ENCODE measurements around the gene AURKAIP1.

The AURKAIP1 gene

DNA sequence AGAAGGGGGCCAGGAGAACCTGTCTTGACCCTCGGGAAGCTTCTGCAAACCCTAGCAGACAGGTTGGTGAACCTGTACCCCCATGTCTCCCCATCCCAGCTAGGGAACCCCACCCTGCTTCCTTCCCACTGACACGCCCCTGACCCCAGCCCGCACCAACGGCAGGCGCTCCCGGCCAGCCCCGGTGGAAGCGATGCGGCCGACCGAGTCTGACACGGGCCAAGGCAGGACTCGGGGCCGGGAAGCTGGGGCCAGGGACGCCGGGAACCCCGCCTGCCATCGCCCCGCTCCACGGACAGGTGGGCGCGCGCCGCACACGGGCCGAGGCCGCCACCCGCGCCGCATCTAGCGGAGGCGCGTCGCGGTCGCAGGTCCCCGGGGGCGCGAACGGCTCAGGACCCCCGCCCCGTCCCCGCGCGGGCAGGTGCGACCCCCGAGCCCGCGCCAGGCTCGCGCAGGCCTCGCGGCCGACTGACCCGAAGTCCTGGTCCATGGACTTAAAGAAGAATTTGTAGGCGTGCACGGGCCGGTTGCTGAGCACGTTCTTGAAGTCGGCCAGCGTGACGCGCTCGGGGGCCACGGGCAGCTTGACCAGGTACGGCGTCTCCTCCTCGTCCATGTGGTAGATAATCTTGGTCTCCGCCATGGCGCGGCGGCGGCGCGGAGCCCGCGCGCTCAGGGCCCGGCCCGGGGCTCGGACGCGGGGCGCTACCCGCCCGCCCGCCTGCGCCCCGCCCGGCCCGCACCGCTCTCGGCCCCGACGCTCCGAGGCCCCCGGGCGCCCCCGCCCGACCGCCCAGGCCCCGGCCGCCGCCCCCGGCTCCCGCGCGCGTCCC is 26.4 kb downstream of the AURKAIP1 start:
- no peak for DNase-seq (ENCODE audit: low read depth in 1 of 2, low spot score in 1 of 2)

- DNase-seq (ENCODE audit: low read depth in 1 of 2, low spot score in 1 of 2), result no peak
These were observed 27.2 kb downstream of the AURKAIP1 start for GRCh38 chr1:1347663-1348419.

DNA sequence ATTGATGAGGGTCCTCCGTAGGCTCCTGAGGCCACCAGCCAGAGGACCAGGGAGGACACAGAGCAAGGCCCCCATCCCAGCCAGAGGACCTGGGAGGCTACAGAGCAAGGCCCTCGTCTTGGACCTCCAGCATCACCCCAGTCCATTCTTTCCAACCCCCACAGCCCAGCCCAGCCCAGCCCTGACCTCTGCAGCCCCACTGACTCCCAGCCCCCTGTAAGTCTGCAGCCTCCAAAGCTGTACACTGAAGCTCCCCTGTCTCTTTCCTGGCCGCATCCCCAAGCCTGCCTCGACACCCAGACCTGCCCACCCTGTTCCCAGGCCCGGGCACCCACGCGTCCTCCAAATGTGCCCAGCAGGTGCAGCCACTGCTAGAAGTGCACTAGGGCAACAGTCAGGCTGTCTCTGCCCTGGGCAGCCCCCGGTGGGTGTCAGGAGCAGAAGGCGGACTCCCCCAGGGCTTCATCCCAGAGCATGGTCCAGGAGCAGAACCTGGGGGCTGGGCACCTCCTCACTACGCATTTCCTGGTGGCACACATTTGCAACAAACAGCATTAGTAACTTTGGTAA is 27.9 kb downstream of the AURKAIP1 start:
- DNase-seq (ENCODE audit: low read depth in 1 of 2, low spot score in 1 of 2), result no peak

DNA sequence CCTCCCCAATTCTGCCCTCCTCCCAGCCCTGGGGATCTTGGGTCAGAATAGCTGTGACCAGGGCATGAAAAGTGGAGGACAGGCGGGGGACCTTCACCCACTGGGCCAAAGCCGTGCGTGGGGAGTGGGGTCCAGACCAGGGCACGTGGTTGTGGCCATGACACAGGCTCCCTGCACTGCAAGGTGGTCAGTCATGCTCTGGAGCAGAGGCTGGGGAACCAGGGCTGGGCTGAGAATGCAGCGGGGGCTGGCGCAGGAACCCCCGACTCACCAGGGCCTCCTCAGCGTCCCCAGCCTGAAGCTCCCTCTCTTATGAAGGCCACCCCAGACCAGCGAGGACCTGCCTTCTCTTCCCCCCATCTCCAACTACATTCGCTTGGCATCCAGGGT is 28.5 kb downstream of the AURKAIP1 start:
- DNase-seq (ENCODE audit: low read depth in 1 of 2, low spot score in 1 of 2), result no peak

DNA sequence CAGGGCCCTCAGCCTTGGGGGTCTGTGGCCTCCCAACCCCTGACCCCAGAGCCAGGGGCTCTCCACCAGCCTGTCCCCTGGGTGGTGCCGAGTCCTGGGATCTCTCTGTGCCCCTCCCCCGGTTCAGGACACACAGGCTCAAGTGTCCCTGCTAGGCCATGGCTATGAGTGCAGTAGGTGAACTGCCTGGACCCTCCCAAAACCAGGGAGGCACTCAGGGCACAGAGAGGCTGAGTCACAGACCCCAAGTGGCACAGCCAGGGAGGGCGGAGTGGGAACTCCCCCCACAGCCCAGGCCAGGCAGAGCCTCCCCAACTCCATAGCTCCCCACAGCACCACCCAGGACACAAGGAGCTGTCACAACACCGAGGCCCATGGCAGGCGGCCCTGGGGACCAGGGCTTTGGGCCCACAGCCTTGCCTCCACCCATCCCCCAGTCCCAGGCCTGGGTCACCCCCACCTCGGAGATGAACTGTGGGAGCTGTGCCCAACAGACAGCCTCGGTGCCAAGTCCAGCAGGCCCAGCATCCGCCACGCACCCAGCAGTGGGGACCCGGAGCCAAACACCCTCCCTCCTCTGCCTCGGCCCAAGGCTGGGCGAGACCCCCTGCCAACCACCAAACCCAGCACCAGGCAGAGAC is 29.0 kb downstream of the AURKAIP1 start:
- DNase-seq (ENCODE audit: low read depth in 1 of 2, low spot score in 1 of 2), result no peak

GRCh38 chr1:1345384-1345783 is 29.6 kb downstream of the AURKAIP1 start:
- DNase-seq (ENCODE audit: low read depth in 1 of 2, low spot score in 1 of 2), result no peak

DNA sequence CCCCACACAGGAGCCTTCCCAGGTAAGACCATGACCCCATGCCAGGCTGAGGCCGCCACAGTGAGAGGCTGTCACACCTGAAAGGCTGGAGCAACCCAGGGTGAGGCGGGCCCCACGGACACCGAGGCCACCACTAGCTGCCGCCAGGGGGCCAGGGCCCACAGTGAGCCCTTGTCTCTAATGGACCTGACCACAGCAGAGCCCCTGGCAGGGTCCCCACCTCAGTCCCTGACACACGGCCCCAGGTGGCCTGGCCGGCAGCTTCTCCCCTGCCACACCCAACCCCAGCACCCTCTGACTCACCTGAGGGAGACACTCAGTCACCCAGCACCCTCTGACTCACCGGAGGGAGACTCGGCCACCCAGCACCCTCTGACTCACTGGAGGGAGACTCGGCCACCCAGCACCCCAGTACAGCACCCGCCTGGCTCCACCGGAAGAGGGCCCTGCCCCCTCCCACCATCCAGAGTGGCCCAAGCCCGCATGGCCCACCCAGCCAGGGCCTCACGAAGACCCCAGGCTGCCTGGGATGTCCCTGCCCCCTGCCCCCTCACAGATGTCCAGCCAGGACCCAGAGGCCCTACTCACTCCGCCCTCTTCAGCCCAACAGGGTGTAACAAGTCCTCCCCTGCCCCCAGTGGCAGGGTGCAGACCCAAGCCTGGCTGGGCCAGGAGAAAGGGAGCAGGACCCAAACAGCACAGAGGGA is 30.2 kb downstream of the AURKAIP1 start:
- DNase-seq (ENCODE audit: low read depth in 1 of 2, low spot score in 1 of 2), result peak in 1 of 2 donors; percentile 33

DNA sequence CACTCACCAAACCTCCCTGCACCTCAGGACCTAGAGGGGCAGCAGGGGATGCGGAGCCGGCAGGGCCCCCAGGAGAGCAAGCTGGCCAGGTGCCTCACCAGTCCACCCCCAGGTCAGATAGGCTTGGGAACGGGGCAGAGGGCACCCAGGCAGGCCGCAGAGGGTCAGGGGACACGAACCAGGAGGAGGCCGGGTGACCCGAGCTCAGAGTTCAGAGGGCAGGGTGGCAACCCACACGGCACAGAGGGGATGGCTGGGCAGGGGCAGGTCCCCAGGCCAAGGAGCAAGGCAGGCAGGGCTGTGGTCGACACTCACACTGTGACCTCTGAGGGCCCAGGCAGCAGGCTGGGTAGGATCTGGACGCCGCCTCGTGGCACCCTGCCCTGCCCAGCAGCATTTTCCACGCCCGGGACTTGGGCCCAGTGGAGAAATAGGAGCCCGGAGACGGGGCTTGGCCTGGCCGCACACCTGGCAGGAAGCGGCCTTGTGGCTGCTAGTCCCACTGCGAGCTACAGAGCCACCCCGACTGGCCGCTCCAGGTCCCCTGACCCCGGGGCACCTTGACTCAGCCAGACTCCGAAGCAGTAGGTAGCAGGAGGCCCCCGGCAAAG is 31.1 kb downstream of the AURKAIP1 start:
- no peak for DNase-seq (ENCODE audit: low read depth in 1 of 2, low spot score in 1 of 2)

DNA sequence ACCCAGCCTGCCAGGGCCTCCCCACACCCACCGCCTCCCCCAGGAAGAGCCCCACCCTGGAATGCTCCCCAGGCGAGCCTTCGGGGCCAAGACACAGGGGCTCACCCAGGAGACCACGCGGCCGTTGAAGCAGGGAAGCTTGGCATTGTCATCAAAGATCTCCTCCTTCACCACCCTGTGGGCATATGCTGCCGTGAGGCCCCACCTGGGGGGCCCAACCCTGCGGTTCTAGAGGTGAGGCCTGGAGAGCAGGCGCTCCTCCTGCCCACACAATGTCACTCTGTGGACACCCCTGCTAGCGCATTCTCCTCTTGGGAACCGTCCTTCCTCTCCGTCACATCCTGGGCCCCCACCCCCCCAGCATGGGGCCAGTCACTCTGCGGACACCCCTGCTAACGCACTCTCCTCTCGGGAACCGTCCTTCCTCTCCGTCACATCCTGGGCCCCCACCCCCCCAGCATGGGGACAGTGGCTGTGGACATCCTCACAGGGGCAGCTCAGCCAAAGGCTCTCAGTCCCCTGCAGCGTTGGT is 32.4 kb downstream of the AURKAIP1 start:
- DNase-seq (ENCODE audit: low read depth in 1 of 2, low spot score in 1 of 2), result no peak

GRCh38 chr1:1342061-1342562 is 32.9 kb downstream of the AURKAIP1 start:
- DNase-seq (ENCODE audit: low read depth in 1 of 2, low spot score in 1 of 2), result no peak

GRCh38 chr1:1341549-1342021 is 33.4 kb downstream of the AURKAIP1 start:
- DNase-seq (ENCODE audit: low read depth in 1 of 2, low spot score in 1 of 2), result no peak

DNA sequence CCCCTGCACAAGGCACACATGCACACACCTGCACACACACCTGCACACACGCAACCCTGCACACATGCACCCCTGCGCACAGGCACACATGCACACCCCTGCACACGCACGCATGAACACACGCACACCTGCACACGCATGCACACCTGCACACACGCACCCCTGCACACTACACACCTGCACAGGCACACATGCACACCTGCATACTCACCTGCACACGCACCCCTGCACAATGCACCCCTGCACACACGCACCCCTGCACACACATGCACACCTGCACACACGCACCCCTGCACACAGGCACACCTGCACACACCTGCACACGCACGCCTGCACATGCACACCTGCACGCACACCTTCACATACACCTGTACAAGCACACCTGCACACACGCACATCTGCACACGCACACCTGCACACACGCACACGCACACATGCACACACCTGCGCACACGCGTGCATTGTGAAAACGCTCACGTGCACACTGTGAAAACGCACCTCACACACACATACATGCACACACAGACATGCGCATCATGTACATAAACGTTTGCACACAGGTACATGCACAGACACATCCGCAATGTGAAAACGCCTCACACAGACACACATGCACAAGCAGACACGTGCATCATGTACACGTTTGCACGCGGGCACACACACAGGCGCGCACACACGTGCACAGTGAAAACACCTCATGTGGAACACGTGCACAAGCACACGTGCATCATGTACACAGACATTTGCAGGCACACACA is 34.0 kb downstream of the AURKAIP1 start:
- DNase-seq (ENCODE audit: low read depth in 1 of 2, low spot score in 1 of 2), result no peak

DNA sequence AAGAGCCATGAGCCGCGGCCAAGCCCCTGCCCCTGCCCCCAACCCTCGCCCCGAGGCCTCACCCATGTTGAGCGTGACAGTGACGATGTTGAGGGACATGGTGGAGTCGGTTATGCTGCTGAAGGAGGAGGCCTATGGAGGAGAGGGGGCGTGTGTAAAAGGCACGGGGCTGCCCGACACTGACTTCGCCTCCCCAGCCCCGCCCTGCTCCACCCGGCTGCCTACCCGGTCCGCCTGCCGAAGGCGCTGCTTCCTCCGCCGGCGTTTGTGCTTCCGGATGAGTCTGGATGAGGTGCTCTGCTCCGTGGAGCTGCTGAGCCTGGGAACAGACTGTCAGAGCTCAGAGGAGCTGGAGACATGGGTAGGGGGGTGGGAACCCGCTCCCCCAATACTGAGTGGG is 34.8 kb downstream of the AURKAIP1 start:
- no peak for DNase-seq (ENCODE audit: low read depth in 1 of 2, low spot score in 1 of 2)

- no peak for DNase-seq (ENCODE audit: low read depth in 1 of 2, low spot score in 1 of 2)
These were observed 36.7 kb downstream of the AURKAIP1 start for GRCh38 chr1:1338278-1338677.

GRCh38 chr1:1337793-1338147 is 37.2 kb downstream of the AURKAIP1 start:
- DNase-seq (ENCODE audit: low read depth in 1 of 2, low spot score in 1 of 2), result no peak

DNA sequence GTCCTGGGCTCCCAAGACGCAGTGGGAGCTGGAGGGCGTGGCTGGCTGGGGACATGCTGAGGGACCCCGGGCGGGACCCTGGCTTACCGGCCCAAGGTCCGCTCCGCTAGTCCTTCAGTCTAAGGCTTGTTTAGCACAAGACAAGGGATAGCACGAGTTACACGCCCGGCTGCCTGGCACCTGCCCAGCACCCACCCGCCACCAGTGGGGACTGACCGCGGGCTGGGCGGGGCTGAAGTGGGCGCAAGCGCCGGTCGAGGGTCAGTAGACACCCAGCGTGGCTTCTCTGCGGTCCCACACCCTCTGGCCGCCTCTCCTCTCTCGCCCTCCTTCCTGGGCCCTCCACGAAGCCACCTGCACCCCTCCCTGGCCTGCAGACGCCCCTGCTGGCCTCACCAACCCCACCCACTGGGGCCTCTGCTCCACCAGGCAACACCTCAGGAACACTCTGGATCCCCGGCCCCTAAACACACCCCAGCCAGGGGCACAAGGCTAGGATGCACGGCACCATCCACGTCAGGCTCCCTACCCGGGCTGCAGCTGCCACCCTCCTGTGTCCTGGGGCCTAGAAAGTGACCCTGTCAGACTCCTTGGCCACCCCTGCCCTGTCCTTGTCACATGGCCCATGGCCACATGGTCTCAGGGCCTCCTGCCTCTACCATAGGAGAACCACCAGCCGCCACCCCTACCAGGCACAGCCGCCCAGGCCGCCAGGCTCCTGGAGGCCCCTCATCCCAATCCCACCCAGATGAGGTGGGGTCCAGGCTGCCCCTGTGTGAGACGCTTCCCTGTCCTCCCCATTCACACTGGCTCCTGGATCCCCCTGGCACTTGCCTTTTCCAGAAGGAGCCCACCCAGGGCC is 37.8 kb downstream of the AURKAIP1 start:
- DNase-seq (ENCODE audit: low read depth in 1 of 2, low spot score in 1 of 2), result no peak

GRCh38 chr1:1336446-1336845 is 38.6 kb downstream of the AURKAIP1 start:
- no peak for DNase-seq (ENCODE audit: low read depth in 1 of 2, low spot score in 1 of 2)

DNA sequence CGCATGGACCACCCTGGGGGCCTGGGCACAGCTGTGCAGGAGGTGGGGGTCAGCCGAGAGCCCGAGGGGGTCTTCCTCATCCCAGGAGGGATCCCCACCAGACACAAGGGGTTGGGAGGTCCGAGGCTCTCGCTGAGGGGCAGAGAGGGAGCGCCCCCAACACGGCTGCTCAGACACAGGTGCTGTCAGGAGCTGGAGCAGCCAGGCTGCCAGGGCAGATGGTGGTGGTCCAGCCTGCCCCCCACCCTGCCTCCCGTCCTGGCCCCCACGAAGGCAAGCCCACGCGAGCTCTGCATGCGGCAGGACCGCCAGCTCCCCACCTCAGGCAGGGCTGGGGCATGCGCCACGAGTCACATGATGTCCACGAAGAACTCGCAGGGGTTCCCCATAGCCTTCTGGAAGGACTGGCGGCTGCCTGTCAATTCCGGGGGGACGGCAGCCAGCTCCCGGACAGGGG is 39.2 kb downstream of the AURKAIP1 start:
- no peak for DNase-seq (ENCODE audit: low read depth in 1 of 2, low spot score in 1 of 2)

All from activated T-helper 1 cell treated with anti-CD3 and anti-CD28 coated beads, Interleukin-2, amount 50 U/mL, for 16 hours (primary cell).